Measurements from ENCODE around the gene MPG.

Gene MPG

GRCh38 chr16:75580-76501 lies 2.2 kb upstream of the MPG start:
- DNase-seq (ENCODE audit: low read depth) = no peak
- no peak overlapping the region for H3K4me3 ChIP-seq (ENCODE audit: low read depth, low read length)
- no peak for TF ChIP-seq CTCF (IDR thresholded peaks at IDR 0.05; ENCODE audit: insufficient read depth, low read depth, low read length, missing control alignments)

DNA sequence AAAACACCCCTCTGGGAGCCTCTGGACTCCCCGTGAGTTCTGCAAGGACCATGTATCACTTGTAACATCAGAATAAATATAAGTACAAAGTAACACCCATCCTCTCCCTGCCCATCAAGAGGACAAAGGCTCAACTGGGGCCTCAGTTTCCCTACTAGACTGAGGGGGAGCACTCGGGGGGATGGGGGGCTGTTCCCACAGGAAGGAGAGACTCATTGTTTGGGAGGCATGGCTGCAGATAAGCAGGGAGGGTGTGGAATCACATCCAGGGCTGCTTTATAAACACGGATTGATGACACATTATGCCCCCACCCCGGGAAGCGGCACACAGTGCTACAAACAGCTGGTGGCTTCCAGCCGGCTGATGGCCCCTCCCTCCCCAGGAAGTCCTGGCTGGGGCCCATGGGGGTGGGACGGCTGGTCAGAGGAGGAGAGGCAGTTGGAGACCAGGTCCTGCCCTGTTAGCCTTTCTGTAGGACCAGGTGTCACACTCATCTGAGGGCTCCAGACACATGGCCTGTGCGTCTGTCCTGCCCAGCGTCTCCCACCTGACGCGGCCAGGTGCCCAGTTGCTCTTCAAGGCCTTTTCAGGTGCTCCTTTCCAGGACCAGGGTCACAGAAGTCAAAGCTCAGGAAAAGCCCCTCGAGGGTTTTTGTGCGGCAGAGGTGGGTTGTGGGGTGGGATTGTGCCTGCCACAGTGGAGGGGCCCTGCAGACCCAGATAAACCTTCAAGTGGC lies 1.3 kb upstream of the MPG start:
- peak overlapping the region; percentile 81 for H3K4me3 ChIP-seq (ENCODE audit: low read depth, low read length)
- DNase-seq (ENCODE audit: low read depth) = no peak
- no peak for TF ChIP-seq CTCF (IDR thresholded peaks at IDR 0.05; ENCODE audit: insufficient read depth, low read depth, low read length, missing control alignments)

DNA sequence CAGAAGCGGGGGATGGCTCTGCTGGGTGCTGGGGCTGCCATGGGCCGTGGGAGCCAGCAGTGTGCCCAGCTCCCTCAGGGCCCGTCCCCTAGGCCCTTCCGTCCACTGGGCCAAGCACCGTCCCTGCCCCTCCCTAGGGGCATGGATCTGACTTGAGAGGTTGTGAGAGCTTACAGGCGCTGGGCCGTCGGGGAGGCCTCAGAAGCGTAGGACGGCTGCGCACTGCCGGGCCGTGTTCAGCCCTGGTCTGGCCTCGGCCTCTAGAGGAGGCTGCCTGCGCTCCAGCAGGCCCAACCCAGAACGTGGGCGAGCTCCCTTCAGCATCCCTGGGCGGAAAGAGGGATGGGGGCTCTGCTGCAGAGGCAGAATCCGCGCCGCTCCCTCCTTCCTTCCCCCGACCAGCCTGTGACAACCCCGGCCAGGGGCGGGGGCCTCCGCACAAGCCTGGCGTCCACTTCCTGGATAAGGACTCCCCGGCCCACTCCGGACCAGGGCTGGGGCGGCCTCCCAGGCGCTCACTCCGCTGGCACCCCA lies 685 bp upstream of the MPG start:
- TF ChIP-seq CTCF (IDR thresholded peaks at IDR 0.05; ENCODE audit: insufficient read depth, low read depth, low read length, missing control alignments) = no peak
- peak; percentile 76 for DNase-seq (ENCODE audit: low read depth)
- H3K4me3 ChIP-seq (ENCODE audit: low read depth, low read length) = peak overlapping the region; percentile 81

DNA sequence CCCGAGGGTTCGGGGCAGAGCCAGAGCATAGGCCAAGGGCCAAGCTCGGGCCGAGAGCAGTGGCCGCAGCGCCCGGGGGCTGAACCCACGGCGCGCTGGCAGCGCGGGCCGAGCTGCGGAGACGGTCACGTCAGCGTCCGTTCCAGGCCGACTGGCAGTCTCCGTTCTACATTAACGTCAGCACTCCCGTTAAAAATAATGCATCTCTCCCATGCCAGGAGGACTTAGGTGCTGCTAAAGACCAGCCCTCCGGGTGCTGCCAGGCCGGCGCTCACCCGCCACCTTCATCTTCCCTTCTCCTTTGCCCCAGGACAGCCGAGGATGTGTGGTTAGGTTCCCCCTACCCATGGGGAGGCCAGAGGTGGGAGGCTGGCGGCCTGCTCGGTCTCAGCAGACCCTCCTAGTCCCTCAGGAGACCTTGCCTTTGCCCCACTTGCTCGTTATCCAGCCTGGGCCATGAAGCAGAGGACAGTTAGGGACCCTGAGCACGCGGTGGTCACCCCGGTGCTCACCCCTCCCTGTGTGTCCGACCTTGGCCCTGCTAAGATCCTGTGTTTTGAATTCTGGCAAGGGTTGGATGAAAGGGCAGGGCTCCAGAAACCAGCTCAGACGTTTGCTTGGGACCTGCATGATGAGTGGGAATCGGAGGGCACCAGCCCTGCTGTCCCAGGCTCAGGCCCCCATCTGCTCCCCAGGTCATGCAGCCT lies 572 bp downstream of the MPG start:
- peak; percentile 43 for DNase-seq (ENCODE audit: low read depth)
- no peak for TF ChIP-seq CTCF (IDR thresholded peaks at IDR 0.05; ENCODE audit: insufficient read depth, low read depth, low read length, missing control alignments)
- H3K4me3 ChIP-seq (ENCODE audit: low read depth, low read length) = peak overlapping the region; percentile 81

DNA sequence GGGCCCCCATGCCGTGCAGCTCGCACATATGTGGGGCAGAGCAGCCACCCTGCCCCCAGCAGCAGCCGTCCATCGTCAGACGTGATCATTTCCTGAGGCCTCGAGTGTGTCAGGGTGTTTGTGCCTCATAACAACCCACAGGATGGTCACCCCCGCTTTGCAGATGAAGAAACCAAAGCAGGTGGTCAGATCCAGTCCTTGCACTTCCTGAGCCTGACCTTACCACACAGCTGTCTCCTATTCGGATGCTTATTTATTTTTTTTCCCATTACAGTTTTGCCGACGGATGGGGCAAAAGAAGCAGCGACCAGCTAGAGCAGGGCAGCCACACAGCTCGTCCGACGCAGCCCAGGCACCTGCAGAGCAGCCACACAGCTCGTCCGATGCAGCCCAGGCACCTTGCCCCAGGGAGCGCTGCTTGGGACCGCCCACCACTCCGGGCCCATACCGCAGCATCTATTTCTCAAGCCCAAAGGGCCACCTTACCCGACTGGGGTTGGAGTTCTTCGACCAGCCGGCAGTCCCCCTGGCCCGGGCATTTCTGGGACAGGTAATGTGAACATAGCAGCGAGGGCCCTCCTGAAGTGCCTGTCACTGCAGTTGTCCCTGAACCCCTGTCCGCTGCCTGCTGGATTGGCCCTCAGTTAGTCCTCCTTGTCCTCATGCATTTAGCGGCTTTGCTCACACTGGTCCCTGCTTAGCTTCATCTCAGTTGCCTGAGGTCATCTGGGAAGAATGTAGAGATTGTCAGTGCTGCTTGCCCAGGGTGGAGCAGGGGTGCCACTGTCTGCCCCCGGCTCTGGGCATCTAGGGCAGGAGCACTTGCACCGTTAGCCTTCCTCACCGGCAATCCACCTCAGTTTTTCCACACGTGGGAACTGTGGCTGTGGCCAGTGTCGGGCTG lies 1.4 kb downstream of the MPG start:
- no peak for TF ChIP-seq CTCF (IDR thresholded peaks at IDR 0.05; ENCODE audit: insufficient read depth, low read depth, low read length, missing control alignments)
- peak; percentile 30 for DNase-seq (ENCODE audit: low read depth)
- H3K4me3 ChIP-seq (ENCODE audit: low read depth, low read length) = peak overlapping the region; percentile 81
